Stomach (tissue), 4 donors: ENCODE measurements around the gene GRK4.

Experiments
- POLR2A ChIP-seq, 4 donors: fragments of 450-650 bp; IDR thresholded peaks; one replicate each; pipeline ENCODE4 v1.6.1; 2016; ENCODE audit warnings: antibody characterized with exemption in 4 of 4, control low read depth in 2 of 4, mild to moderate bottlenecking in 1 of 4, moderate library complexity in 1 of 4
- TF ChIP-seq, protein P1 (sequence below), 7 experiments: fragments of 450-650 bp in 4 of 7; fragments of 200-600 bp in 3 of 7; sonication (generic) in 3 of 7; IDR thresholded peaks; one replicate each; pipeline ENCODE4 v1.5.1; 2016 to 2019; ENCODE audit warnings: antibody characterized with exemption in 7 of 7, control low read depth in 2 of 7, mild to moderate bottlenecking in 1 of 7

DNA sequence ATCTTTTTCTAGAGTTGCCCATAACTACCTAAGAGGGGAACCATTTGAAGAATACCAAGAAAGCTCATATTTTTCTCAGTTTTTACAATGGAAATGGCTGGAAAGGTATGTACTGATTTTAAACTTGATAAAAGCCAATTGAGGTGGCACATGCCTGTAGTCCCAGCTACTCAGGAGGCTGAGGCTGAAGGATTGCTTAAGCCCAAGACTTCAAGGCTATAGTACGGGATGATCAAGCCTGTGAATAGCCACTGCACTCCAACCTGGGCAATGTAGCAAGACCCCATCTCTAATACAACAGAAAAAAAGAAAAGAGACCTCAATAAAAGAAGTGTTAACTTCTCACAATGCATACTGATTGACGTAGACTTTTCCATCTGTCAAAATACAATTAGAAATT, 44.4 kb downstream of the GRK4 start:
- TF ChIP-seq, protein P1, sequence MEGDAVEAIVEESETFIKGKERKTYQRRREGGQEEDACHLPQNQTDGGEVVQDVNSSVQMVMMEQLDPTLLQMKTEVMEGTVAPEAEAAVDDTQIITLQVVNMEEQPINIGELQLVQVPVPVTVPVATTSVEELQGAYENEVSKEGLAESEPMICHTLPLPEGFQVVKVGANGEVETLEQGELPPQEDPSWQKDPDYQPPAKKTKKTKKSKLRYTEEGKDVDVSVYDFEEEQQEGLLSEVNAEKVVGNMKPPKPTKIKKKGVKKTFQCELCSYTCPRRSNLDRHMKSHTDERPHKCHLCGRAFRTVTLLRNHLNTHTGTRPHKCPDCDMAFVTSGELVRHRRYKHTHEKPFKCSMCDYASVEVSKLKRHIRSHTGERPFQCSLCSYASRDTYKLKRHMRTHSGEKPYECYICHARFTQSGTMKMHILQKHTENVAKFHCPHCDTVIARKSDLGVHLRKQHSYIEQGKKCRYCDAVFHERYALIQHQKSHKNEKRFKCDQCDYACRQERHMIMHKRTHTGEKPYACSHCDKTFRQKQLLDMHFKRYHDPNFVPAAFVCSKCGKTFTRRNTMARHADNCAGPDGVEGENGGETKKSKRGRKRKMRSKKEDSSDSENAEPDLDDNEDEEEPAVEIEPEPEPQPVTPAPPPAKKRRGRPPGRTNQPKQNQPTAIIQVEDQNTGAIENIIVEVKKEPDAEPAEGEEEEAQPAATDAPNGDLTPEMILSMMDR (IDR thresholded peaks at IDR 0.05): no peak
- TF ChIP-seq POLR2A (IDR thresholded peaks at IDR 0.05): no peak
